MM.1S (cell line): ENCODE data around the gene RPUSD2.

Experiments used
- DNase-seq: peaks from one replicate; pipeline ENCODE4 v3.0.0-alpha.2; 2015
- H2AFZ ChIP-seq: fragments of 300-600 bp; sonication (generic); 2 replicates; pipeline ENCODE4 v1.6.0; 2016; ENCODE audit warnings: antibody characterized with exemption, low read length
- H3F3A ChIP-seq: fragments of 300-600 bp; sonication (generic); 2 replicates; pipeline ENCODE4 v1.6.1; 2016; ENCODE audit warnings: mild to moderate bottlenecking, antibody characterized with exemption, low read length, moderate library complexity, mixed read lengths; ENCODE audit not compliant: insufficient read depth
- H3K27ac ChIP-seq: fragments of 300-600 bp; sonication (generic); 2 replicates; pipeline ENCODE4 v1.5.1; 2016; ENCODE audit warnings: mild to moderate bottlenecking, low read length
- H3K27me3 ChIP-seq: fragments of 300-600 bp; sonication (generic); replicated peaks from 2 replicates; pipeline ENCODE4 v1.6.0; 2016; ENCODE audit warnings: low read length; ENCODE audit not compliant: insufficient read depth
- H3K36me3 ChIP-seq: fragments of 300-600 bp; sonication (generic); replicated peaks from 2 replicates; pipeline ENCODE4 v1.6.1; 2016; ENCODE audit warnings: mild to moderate bottlenecking, low read length, mixed read lengths; ENCODE audit not compliant: insufficient read depth
- H3K4me1 ChIP-seq: fragments of 300-600 bp; sonication (generic); 2 replicates; pipeline ENCODE4 v1.6.1; 2016; ENCODE audit warnings: low read length, mixed read lengths
- H3K4me2 ChIP-seq: fragments of 300-600 bp; sonication (generic); 2 replicates; pipeline ENCODE4 v1.6.0; 2016; ENCODE audit warnings: low read depth, low read length
- H3K4me3 ChIP-seq: fragments of 300-600 bp; sonication (generic); 2 replicates; pipeline ENCODE4 v1.5.1; 2016; ENCODE audit warnings: low read length, mixed read lengths
- H3K79me2 ChIP-seq: fragments of 300-600 bp; sonication (generic); 2 replicates; pipeline ENCODE4 v1.6.1; 2016; ENCODE audit warnings: mixed run types, low read length, mixed read lengths
- H3K9ac ChIP-seq: fragments of 300-600 bp; sonication (generic); 2 replicates; pipeline ENCODE4 v1.6.1; 2016; ENCODE audit warnings: low read length, mixed read lengths
- H3K9me2 ChIP-seq: fragments of 300-600 bp; sonication (generic); replicated peaks from 2 replicates; pipeline ENCODE4 v1.6.1; 2016; ENCODE audit warnings: mild to moderate bottlenecking, low read length, mixed read lengths; ENCODE audit not compliant: insufficient read depth
- H3K9me3 ChIP-seq: fragments of 300-600 bp; sonication (generic); replicated peaks from 2 replicates; pipeline ENCODE4 v1.6.1; 2016; ENCODE audit warnings: mild to moderate bottlenecking, low read length, mixed read lengths; ENCODE audit not compliant: insufficient read depth
- H4K20me1 ChIP-seq: fragments of 300-600 bp; sonication (generic); 2 replicates; pipeline ENCODE4 v1.6.1; 2016; ENCODE audit warnings: mild to moderate bottlenecking, low read length, moderate library complexity, mixed read lengths; ENCODE audit not compliant: insufficient read depth
- EZH2 ChIP-seq: fragments of 300-600 bp; sonication (generic); optimal IDR thresholded peaks from 2 replicates; pipeline ENCODE3; 2017; ENCODE audit warnings: low read depth, mild to moderate bottlenecking, antibody characterized with exemption, low read length, mixed read lengths
- EZH2phosphoT487 ChIP-seq: fragments of 300-600 bp; sonication (generic); IDR thresholded peaks from 2 replicates; pipeline ENCODE4 v1.6.1; 2018; ENCODE audit warnings: antibody characterized with exemption, low read length
- TF ChIP-seq, protein P1 (sequence below): fragments of 300-600 bp; sonication (generic); IDR thresholded peaks from 2 replicates; pipeline ENCODE4 v1.5.1; 2016; ENCODE audit warnings: antibody characterized with exemption, low read length, mixed read lengths

RPUSD2 gene

GRCh38 chr15:40528801-40529200 is 40.3 kb upstream of the RPUSD2 start:
- H3K79me2 ChIP-seq = no peaks in the 10 kb centered on the region
- TF ChIP-seq, protein P1, sequence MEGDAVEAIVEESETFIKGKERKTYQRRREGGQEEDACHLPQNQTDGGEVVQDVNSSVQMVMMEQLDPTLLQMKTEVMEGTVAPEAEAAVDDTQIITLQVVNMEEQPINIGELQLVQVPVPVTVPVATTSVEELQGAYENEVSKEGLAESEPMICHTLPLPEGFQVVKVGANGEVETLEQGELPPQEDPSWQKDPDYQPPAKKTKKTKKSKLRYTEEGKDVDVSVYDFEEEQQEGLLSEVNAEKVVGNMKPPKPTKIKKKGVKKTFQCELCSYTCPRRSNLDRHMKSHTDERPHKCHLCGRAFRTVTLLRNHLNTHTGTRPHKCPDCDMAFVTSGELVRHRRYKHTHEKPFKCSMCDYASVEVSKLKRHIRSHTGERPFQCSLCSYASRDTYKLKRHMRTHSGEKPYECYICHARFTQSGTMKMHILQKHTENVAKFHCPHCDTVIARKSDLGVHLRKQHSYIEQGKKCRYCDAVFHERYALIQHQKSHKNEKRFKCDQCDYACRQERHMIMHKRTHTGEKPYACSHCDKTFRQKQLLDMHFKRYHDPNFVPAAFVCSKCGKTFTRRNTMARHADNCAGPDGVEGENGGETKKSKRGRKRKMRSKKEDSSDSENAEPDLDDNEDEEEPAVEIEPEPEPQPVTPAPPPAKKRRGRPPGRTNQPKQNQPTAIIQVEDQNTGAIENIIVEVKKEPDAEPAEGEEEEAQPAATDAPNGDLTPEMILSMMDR = no peak
- TF ChIP-seq EZH2 (no peak), EZH2phosphoT487 (no peak)

DNA sequence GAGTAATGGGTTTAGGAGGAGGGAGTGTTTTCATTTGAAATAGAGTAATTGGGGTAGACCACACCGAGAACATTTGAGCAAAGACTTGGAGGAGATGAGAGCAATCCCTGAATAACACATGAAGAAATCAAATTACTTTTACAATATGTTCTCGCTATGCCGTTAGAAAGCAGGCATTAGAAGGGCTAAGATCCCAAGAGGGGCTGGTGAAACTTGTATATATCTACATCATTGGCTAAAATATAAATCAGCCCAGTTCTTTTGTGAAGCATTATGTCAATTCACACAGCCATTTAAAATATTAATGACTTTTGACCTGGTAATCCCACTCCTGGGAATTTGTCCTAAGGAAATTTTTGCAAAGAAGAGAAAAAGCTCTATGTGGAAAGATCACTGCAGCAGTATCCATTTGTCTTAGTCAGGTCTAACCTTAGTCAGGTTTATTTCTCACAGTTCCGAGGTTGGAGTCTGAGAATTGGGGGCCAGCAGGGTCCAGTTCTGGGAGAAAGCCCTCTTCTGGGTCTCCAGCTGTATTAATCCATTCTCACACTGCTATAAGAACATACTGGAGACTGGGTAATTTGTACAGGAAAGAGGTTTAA is 35.2 kb upstream of the RPUSD2 start:
- H3F3A ChIP-seq = no peaks in the 10 kb centered on the region
- H3K4me1 ChIP-seq = no peaks in the 10 kb centered on the region
- no peak overlapping the region for H3K4me3 ChIP-seq
- DNase-seq = no peak
- no peak for TF ChIP-seq EZH2phosphoT487
- no peak for TF ChIP-seq EZH2
- TF ChIP-seq, protein P1 = no peak
- H3K36me3 ChIP-seq = no peaks in the 10 kb centered on the region; the same call in 1 of the 2 replicates
- H3K4me2 ChIP-seq = no peak overlapping the region
- H3K9me3 ChIP-seq = no peaks in the 10 kb centered on the region
- no peak overlapping the region for H2AFZ ChIP-seq
- no peaks in the 10 kb centered on the region for H3K27me3 ChIP-seq
- no peaks in the 10 kb centered on the region for H4K20me1 ChIP-seq
- H3K9ac ChIP-seq = no peak overlapping the region
- H3K9me2 ChIP-seq = no peaks in the 10 kb centered on the region
- H3K79me2 ChIP-seq = no peaks in the 10 kb centered on the region; the same call in 1 of the 2 replicates
- H3K27ac ChIP-seq = no peak overlapping the region

More at GRCh38 chr15:40528801-40529200, 40.3 kb upstream of the RPUSD2 start:
- no peak overlapping the region for H3K4me2 ChIP-seq
- no peaks in the 10 kb centered on the region for H3K27me3 ChIP-seq
- H3K9ac ChIP-seq = no peak overlapping the region
- H2AFZ ChIP-seq = no peak overlapping the region
- no peaks in the 10 kb centered on the region for H3F3A ChIP-seq
- H4K20me1 ChIP-seq = no peaks in the 10 kb centered on the region
- no peak overlapping the region for H3K4me3 ChIP-seq
- H3K4me1 ChIP-seq = peaks cover 2% of the 10 kb centered on the region; the same call in 1 of the 2 replicates
- no peaks in the 10 kb centered on the region for H3K9me2 ChIP-seq
- no peaks in the 10 kb centered on the region for H3K36me3 ChIP-seq
- no peak for DNase-seq
- H3K9me3 ChIP-seq = no peaks in the 10 kb centered on the region
- no peak overlapping the region for H3K27ac ChIP-seq

DNA sequence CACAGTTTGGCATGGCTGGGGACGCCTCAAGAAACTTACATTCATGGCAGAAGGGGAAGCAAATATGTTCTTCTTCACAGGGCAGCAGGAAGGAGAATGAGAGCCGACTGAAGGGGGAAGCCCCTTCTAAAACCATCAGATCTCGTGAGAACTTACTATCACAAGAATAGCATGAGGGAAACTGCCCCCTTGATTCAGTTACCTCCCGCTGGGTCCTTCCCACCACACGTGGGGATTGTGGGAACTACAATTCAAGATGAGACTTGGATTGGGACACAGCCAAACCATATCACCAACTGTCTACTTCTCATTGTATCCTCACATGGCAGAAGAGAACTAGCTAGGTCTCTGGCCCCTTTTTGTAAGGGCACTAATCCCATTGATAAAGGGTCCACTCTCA is 34.7 kb upstream of the RPUSD2 start:
- no peaks in the 10 kb centered on the region for H3K9me3 ChIP-seq
- no peak overlapping the region for H3K9ac ChIP-seq
- no peaks in the 10 kb centered on the region for H3K27me3 ChIP-seq
- H3K4me3 ChIP-seq = no peak overlapping the region
- H2AFZ ChIP-seq = no peak overlapping the region
- H3K36me3 ChIP-seq = no peaks in the 10 kb centered on the region; the same call in 1 of the 2 replicates
- no peak overlapping the region for H3K4me2 ChIP-seq
- H4K20me1 ChIP-seq = no peaks in the 10 kb centered on the region
- no peak overlapping the region for H3K27ac ChIP-seq
- no peaks in the 10 kb centered on the region; the same call in 1 of the 2 replicates for H3K79me2 ChIP-seq
- H3F3A ChIP-seq = no peaks in the 10 kb centered on the region
- TF ChIP-seq EZH2 (no peak), EZH2phosphoT487 (no peak)
- TF ChIP-seq, protein P1 = no peak
- H3K9me2 ChIP-seq = no peaks in the 10 kb centered on the region
- no peaks in the 10 kb centered on the region for H3K4me1 ChIP-seq
- DNase-seq = no peak
